A172 (cell line): ENCODE data around the gene MTG2. TPM values are rescaled to one million over a fixed set of nuclear protein-coding genes. Genes with fewer than 3 reads are reported as not detected.

ENCODE experiments used
- DNase-seq: peaks from one replicate; pipeline ENCODE4 v3.0.0-alpha.2; 2015; ENCODE audit warnings: low spot score
- total RNA-seq: library from RNA; depleted of rRNA; stranded (reverse); fragments of >200 nt; shearing (Covaris generic); gene quantifications from 2 replicates; pipeline ENCODE4 v1.2.3, GENCODE V29; 2014

The MTG2 gene
- total RNA-seq, 1 experiment from 2014 or later, result 14.9 TPM

- DNase-seq, result no peak
Measured at GRCh38 chr20:62232770-62233645, 50.2 kb downstream of the MTG2 start.

DNA sequence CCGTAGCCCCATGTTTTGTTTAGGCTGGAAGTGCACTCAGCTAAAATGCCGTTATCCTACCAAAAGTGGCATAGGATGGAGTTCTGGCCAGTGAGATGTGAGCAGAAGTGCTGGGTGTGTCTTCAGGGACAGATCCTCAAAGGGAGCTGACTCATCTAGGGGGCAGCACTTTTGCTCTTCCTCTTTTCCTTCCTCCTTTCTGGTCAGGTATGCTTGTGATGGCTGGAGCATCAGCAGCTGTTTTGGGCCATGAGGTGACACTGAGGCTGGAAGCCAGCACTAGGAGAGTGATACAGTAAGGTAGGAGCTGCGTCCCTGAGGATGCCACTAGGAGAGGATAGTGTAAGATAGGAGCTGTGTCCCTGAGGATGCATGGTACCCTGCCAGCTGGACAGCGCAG, 50.9 kb downstream of the MTG2 start:
- DNase-seq, result no peak

DNA sequence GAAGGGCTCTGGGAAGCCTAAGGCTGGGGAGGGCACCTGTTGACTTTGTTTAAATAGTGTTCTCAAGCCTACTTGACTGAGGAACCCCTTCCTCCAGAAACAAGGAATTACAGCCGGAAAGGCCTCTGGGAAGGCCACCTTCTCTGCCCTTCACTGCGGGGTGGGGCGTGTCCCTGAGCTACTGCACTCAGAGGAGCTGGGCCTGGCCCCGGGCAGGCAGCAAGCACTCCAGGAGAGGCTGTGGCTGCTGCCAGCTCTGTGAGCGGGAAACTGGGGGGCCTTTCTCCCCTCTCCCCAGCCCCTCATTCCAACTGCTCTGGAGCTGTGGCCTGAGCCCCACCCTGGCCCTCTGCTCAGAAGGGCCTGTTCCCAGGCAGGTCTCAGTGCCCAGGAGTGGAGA, 51.5 kb downstream of the MTG2 start:
- DNase-seq, result no peak

DNA sequence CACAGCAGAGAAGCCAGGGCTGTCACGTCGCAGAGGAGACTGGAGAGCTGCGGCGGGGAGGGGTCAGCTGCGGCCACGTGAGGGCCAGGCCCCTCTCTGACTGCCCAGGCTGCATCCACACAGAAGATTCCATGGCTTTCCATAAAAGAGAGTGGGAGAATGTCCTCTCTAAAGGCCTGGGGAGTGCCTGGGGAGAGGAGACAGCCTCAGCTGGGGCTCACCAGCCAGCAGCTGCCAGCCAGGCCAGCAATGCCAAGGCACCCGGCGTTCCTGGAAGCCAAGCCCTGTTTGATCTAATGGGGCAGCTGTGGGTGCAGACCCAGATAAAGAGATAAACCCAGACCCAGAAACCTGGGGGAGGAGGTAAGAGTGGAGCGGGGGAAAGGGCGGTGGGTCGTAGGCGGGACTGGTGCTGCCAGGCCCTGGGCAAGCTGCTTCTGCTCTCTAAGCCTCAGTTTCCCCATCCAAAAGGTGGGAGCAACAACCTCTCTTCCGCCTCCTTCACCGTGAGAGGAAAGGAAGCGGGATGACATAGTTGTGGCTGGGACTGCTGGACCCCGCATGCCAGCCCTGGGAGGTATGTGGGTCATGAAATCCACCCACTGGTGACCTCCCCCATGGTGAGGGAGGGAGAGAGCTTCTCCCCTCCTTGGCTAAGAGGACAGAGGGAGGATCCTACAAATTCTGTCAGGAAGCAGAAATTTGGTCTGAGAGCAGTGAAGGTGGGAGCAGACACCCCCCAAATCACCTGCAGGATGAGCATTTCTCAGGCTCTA, 52.4 kb downstream of the MTG2 start:
- no peak for DNase-seq

GRCh38 chr20:62235777-62236157, 52.9 kb downstream of the MTG2 start:
- DNase-seq, result no peak

DNA sequence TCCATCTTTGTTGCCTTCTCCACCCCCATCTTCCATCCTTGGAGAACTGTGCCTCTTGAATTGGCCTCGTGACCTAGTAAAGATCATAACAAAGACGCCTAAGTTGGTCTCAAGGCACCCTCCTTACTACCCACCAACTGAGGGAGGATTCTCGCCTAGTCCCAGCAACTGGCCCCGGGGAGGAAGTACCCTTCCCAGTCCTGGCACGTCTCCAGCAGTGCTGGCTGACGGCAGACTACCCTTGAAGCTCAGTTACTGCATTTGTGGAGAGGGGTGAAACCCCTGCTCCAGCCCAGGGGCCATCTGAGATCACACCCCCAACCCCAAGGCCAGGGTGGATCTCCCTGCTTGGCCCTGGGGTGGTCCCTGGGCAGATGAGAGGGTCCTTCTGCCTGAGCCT, 53.4 kb downstream of the MTG2 start:
- no peak for DNase-seq

DNA sequence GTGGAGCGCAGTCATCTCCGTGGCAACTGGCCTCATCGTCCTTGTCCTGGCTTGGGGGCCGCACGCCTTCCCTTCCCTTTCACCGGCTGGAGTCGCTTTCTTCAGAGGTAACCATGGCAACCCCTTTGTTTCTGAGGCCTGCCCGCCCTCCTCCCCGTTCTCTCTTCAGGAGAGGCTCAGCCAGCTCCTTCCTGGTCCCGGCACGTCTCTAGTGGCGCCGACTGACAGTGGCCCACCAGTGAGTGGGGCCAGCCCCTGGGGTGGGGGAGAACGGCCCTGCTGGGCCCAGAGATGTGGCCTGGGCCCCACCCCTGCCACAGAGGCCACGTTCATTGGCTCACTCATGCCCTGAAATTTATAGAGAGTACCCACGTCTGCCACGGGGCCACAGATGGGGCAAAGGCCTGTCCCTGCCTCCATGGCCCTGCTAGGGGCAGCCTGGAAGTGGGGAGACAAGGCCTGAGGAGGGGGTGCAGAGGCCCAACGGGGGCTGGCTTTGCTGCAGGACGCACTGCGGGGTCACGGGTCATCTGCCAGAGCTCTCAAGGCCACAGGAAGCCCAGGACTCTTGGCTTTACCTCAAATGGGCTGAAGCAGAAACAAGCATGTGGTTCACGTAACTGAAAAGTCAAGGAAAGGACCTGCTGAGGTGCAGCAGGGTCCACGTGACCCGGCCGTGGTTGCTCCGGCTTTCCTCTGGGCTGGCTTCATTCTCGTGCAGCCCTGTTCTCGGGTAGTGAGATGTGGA, 54.1 kb downstream of the MTG2 start:
- no peak for DNase-seq

- DNase-seq, result no peak
Measured at GRCh38 chr20:62237514-62237800, 54.6 kb downstream of the MTG2 start.

- peak; percentile 96 for DNase-seq
Measured at GRCh38 chr20:62237801-62238568, 55.2 kb downstream of the MTG2 start, which contains the start of gene OSBPL2. Gene OSBPL2 (plus strand): TSS chr20:62238521. CDS start chr20:62256185, 17,664 bp downstream.

GRCh38 chr20:62238569-62239277, 55.9 kb downstream of the MTG2 start:
- DNase-seq, result no peak

GRCh38 chr20:62239278-62239879, 56.6 kb downstream of the MTG2 start:
- no peak for DNase-seq

- DNase-seq, result no peak
Measured at GRCh38 chr20:62240020-62240685, 57.3 kb downstream of the MTG2 start.

DNA sequence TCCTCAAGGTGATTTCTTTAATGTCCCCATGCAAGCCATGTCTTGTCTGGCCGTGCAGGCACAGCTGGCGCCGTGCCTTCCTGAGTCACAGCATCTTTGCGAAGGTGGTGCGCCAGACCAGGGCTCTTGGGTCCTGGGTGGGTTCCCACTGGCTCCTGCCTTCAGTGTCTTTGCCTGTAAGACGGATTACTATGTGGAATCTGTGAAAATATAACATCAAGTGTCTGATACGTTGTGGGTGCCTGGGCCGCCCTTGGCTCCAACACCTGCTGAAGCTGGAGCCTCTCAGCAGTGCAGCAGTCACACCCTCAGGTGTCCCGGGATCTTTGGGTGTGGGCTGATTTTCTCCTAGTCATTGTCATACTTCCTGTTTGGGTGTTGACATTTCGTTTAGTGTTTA, 58.7 kb downstream of the MTG2 start:
- DNase-seq, result no peak

GRCh38 chr20:62242176-62242575, 59.3 kb downstream of the MTG2 start:
- DNase-seq, result no peak

- no peak for DNase-seq
Measured at GRCh38 chr20:62243106-62243505, 60.3 kb downstream of the MTG2 start.

DNA sequence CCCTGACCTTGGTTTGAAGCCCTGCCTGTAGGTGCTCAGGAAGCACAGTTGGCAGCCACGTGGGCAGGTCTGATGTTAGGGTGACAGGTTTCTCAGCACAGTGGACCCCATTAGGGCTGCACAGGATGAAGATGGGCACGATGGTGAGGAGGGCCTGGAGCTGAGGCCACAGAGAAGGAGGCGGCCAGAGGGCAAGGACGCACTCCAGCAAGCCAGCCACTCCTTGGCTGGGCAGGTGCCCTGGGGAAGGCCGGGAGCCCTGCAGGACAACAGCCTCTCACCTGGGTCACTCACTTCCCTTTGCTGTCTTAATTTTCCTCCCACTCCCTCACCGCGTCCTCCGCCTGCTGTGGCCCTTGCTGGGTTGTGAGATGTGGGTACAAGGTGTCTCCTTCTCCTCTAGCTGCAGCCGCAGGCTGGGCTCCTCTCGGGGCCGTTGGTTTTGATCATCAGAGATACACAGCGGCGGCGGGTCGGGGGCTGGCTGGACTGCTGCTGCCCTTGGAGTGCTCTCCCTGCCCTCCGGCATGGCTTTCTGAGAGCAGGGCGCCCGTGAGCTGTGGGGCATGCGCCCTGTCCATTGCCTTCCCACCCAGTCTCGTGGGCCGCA, 61.2 kb downstream of the MTG2 start:
- DNase-seq, result no peak

- no peak for DNase-seq
Measured at GRCh38 chr20:62244644-62245108, 61.8 kb downstream of the MTG2 start.

DNA sequence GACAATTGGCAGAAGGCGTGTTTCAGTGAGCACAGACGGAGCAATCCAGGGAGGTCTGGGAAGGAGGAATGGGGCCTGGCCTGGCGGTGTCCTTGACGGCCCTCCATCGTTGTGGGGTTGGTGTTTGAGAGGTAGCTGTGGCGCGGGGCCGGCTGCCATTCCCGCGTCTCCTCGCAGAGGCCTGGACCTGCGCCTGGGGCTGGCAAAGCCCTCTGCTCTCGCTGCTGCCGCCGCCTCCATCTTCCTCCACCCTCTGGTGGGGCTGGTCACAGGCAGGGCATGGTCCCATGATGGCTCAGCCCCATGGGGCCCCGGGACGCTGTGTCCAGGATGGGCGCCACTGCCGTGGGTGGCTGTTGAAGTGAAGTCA, 63.1 kb downstream of the MTG2 start:
- no peak for DNase-seq

GRCh38 chr20:62246431-62246830, 63.6 kb downstream of the MTG2 start:
- DNase-seq, result no peak
